Fibroblast of lung (primary cell): ENCODE measurements around the gene ETAA1.

Experiments used
- EZH2 ChIP-seq: IDR thresholded peaks from 2 replicates; pipeline ENCODE4 v1.5.1; 2012; ENCODE audit warnings: low read length, control low read depth, mild to moderate bottlenecking; ENCODE audit errors: missing control alignments
- TF ChIP-seq, protein P1 (sequence below), 2 donors: IDR thresholded peaks in 1 of 2; conservative IDR thresholded peaks in 1 of 2; 1 replicate in 1 of 2; 2 replicates in 1 of 2; pipeline ENCODE4 v1.5.1; 2011 to 2012; ENCODE audit warnings: low read length in 2 of 2, control low read depth in 1 of 2, inconsistent platforms in 1 of 2, low read depth in 1 of 2, mild to moderate bottlenecking in 1 of 2

DNA sequence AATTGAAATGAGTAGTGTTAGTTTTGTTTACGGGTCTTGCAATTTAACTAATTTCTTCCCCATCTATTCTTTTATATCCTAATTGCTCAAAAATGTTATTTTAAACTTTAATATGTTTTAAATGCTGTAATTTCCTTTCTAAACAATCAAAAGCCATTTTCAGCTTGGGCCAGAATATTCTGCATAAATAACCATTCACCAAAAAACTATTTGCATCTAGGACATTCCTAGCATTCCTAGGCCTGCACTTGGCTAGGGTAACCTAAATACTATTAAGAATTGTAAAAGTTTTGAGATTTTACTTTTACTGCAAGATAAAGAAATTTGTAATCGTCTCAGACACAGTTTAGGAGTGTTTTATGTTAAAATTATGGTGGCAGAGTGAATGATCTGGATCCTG is 7.8 kb upstream of the ETAA1 start:
- TF ChIP-seq, protein P1, sequence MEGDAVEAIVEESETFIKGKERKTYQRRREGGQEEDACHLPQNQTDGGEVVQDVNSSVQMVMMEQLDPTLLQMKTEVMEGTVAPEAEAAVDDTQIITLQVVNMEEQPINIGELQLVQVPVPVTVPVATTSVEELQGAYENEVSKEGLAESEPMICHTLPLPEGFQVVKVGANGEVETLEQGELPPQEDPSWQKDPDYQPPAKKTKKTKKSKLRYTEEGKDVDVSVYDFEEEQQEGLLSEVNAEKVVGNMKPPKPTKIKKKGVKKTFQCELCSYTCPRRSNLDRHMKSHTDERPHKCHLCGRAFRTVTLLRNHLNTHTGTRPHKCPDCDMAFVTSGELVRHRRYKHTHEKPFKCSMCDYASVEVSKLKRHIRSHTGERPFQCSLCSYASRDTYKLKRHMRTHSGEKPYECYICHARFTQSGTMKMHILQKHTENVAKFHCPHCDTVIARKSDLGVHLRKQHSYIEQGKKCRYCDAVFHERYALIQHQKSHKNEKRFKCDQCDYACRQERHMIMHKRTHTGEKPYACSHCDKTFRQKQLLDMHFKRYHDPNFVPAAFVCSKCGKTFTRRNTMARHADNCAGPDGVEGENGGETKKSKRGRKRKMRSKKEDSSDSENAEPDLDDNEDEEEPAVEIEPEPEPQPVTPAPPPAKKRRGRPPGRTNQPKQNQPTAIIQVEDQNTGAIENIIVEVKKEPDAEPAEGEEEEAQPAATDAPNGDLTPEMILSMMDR (conservative IDR thresholded peaks at IDR 0.05 in 1 of 2, IDR thresholded peaks at IDR 0.05 in 1 of 2; ENCODE audit: low read depth in 1 of 2, low read length in 2 of 2), result no peak
- TF ChIP-seq EZH2, result no peak
